Hepatocyte (in vitro differentiated cells): ENCODE data around the gene KIF5C.

Experiments
- CTCF ChIP-seq: fragments of 200-600 bp; sonication (generic); IDR thresholded peaks from 2 replicates; pipeline ENCODE4 v1.5.1; 2016; ENCODE audit warnings: antibody characterized with exemption, mild to moderate bottlenecking; ENCODE audit not compliant: poor library complexity
- EZH2phosphoT487 ChIP-seq: fragments of 200-600 bp; sonication (generic); IDR thresholded peaks from one replicate; pipeline ENCODE4 v1.6.1; 2018; ENCODE audit warnings: antibody characterized with exemption, mild to moderate bottlenecking, low read depth, moderate library complexity; ENCODE audit not compliant: unreplicated experiment, severe bottlenecking

GRCh38 chr2:148996805-148997204 lies 121.8 kb downstream of the KIF5C start:
- TF ChIP-seq CTCF (no peak), EZH2phosphoT487 (no peak)
